ENCODE results near the gene NPTX2. TPM values are rescaled to one million over a fixed set of nuclear protein-coding genes. Genes with fewer than 3 reads are reported as not detected.

NPTX2 gene
- total RNA-seq, 1 experiment from 2014 or later = 10.9 TPM

GRCh38 chr7:98617960-98618418 is 904 bp downstream of the NPTX2 start:
- Mint-ChIP-seq H3K4me1 (peaks cover 18% of the 10 kb centered on the region), H3K27ac (no peak overlapping the region), H3K27me3 (ENCODE audit: low read depth) (peaks cover 72% of the 10 kb centered on the region), H3K36me3 (peaks cover 5% of the 10 kb centered on the region; the same call in 1 of the 2 replicates), H3K9me3 (no peaks in the 10 kb centered on the region), H3K4me3 (peak overlapping the region; percentile 80)
- DNase-seq (ENCODE audit: low spot score) (peak; percentile 47), ATAC-seq (no peak)
- CTCF ChIA-PET = interaction anchor here (0.9 to 3.5 kb wide), 12 partner anchors 11 to 218 kb away, joined by 3 to 13 read pairs (median 4); no protein-coding TSS in a partner anchor
- POLR2A ChIA-PET = interaction anchor here (0.7 to 1.7 kb wide), 3 partner anchors 11 to 78 kb away, joined by 3 to 8 read pairs (median 4); no protein-coding TSS in a partner anchor
- TF ChIP-seq, protein P1, sequence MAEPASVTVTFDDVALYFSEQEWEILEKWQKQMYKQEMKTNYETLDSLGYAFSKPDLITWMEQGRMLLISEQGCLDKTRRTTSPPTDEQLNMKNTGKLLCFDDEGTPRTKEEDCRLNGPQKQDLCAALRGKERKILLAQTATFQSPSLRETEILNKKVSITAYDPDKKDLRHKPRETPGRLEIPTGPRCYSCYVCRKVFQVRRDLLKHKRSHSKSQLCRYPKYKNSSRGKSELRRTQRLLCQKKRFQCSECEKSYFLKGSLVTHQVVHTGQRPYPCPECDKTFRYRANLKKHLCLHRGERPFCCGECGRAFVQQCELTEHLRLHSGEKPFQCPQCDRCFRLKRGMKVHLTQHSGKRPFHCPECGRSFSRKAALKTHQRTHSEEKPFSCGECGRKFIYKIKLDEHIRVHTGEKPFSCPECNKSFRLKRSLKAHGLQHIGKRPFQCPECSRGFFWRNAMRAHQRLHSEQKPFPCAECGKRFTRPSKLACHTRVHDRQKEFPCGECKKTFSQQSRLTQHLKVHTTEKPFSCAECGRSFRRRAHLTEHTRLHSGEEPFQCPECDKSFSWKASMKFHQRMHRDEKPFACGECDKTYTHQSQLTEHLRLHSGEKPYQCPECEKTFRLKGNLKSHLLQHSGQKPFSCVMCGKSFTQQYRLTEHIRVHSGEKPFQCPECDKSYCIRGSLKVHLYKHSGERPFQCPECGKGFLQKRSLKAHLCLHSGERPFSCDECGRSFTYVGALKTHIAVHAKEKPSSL (CRISPR knock-in tag; conservative IDR thresholded peaks at IDR 0.05) = no peak
- TF ChIP-seq ZNF416 (CRISPR knock-in tag; IDR thresholded peaks at IDR 0.05) (no peak), MYBL2 (CRISPR knock-in tag; IDR thresholded peaks at IDR 0.05) (0 out of 2 replicates have a peak, but pooled peaks have one; percentile 32)

DNA sequence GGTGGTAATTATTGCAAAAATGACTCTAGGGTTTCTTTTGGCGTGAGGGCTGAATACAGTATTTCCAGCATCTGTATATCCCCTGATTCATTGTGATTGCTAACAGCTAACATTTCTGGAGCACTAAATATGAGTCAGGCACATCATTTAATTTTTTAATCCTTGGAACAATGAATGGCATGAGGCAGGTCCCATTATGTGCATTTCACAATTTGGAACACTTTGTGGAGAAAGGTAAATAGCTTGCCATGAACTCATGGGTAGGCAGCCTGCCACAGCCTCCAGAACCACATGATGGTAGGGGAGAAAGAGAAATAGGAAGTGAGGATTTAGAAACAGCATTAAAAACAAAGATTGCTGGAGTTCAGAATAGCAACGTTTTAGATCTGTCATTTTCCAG is 1.7 kb downstream of the NPTX2 start:
- H3K36me3 Mint-ChIP-seq = peaks cover 5% of the 10 kb centered on the region; the same call in 1 of the 2 replicates
- TF ChIP-seq RORB (CRISPR knock-in tag; IDR thresholded peaks at IDR 0.05) (no peak), SMAD4 (CRISPR knock-in tag; IDR thresholded peaks at IDR 0.05) (no peak), ERG (CRISPR knock-in tag; IDR thresholded peaks at IDR 0.05) (no peak), AFF4 (CRISPR knock-in tag; IDR thresholded peaks at IDR 0.05; ENCODE audit: borderline replicate concordance) (no peak), ZNF671 (CRISPR knock-in tag; IDR thresholded peaks at IDR 0.05) (no peak), ZNF121 (CRISPR knock-in tag; IDR thresholded peaks at IDR 0.05) (no peak), JAZF1 (CRISPR knock-in tag; IDR thresholded peaks at IDR 0.05) (no peak), MYBL2 (CRISPR knock-in tag; IDR thresholded peaks at IDR 0.05) (no peak), FOXP1 (CRISPR knock-in tag; IDR thresholded peaks at IDR 0.05; ENCODE audit: borderline replicate concordance) (no peak)
- TF ChIP-seq, protein P2, sequence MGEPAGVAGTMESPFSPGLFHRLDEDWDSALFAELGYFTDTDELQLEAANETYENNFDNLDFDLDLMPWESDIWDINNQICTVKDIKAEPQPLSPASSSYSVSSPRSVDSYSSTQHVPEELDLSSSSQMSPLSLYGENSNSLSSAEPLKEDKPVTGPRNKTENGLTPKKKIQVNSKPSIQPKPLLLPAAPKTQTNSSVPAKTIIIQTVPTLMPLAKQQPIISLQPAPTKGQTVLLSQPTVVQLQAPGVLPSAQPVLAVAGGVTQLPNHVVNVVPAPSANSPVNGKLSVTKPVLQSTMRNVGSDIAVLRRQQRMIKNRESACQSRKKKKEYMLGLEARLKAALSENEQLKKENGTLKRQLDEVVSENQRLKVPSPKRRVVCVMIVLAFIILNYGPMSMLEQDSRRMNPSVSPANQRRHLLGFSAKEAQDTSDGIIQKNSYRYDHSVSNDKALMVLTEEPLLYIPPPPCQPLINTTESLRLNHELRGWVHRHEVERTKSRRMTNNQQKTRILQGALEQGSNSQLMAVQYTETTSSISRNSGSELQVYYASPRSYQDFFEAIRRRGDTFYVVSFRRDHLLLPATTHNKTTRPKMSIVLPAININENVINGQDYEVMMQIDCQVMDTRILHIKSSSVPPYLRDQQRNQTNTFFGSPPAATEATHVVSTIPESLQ (CRISPR knock-in tag; IDR thresholded peaks at IDR 0.05) = no peak
- TF ChIP-seq, protein P3, sequence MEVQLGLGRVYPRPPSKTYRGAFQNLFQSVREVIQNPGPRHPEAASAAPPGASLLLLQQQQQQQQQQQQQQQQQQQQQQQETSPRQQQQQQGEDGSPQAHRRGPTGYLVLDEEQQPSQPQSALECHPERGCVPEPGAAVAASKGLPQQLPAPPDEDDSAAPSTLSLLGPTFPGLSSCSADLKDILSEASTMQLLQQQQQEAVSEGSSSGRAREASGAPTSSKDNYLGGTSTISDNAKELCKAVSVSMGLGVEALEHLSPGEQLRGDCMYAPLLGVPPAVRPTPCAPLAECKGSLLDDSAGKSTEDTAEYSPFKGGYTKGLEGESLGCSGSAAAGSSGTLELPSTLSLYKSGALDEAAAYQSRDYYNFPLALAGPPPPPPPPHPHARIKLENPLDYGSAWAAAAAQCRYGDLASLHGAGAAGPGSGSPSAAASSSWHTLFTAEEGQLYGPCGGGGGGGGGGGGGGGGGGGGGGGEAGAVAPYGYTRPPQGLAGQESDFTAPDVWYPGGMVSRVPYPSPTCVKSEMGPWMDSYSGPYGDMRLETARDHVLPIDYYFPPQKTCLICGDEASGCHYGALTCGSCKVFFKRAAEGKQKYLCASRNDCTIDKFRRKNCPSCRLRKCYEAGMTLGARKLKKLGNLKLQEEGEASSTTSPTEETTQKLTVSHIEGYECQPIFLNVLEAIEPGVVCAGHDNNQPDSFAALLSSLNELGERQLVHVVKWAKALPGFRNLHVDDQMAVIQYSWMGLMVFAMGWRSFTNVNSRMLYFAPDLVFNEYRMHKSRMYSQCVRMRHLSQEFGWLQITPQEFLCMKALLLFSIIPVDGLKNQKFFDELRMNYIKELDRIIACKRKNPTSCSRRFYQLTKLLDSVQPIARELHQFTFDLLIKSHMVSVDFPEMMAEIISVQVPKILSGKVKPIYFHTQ (CRISPR knock-in tag; IDR thresholded peaks at IDR 0.05) = no peak
- TF ChIP-seq, protein P4, sequence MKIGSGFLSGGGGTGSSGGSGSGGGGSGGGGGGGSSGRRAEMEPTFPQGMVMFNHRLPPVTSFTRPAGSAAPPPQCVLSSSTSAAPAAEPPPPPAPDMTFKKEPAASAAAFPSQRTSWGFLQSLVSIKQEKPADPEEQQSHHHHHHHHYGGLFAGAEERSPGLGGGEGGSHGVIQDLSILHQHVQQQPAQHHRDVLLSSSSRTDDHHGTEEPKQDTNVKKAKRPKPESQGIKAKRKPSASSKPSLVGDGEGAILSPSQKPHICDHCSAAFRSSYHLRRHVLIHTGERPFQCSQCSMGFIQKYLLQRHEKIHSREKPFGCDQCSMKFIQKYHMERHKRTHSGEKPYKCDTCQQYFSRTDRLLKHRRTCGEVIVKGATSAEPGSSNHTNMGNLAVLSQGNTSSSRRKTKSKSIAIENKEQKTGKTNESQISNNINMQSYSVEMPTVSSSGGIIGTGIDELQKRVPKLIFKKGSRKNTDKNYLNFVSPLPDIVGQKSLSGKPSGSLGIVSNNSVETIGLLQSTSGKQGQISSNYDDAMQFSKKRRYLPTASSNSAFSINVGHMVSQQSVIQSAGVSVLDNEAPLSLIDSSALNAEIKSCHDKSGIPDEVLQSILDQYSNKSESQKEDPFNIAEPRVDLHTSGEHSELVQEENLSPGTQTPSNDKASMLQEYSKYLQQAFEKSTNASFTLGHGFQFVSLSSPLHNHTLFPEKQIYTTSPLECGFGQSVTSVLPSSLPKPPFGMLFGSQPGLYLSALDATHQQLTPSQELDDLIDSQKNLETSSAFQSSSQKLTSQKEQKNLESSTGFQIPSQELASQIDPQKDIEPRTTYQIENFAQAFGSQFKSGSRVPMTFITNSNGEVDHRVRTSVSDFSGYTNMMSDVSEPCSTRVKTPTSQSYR (CRISPR knock-in tag; IDR thresholded peaks at IDR 0.05) = no peak
- no peaks in the 10 kb centered on the region for H3K9me3 Mint-ChIP-seq
- ATAC-seq (no peak), DNase-seq (ENCODE audit: low spot score) (no peak)
- H3K27ac Mint-ChIP-seq = no peak overlapping the region
- CTCF ChIA-PET = interaction anchor here (0.9 to 3.5 kb wide), 9 partner anchors 10 to 218 kb away, joined by 3 to 16 read pairs (median 3); no protein-coding TSS in a partner anchor
- peak overlapping the region; percentile 80 for H3K4me3 Mint-ChIP-seq
- peaks cover 18% of the 10 kb centered on the region for H3K4me1 Mint-ChIP-seq
- peaks cover 70% of the 10 kb centered on the region for H3K27me3 Mint-ChIP-seq (ENCODE audit: low read depth)
- POLR2A ChIA-PET = interaction anchor here (0.9 kb wide), 1 partner anchor 11 kb away, joined by 3 read pairs; no protein-coding TSS in a partner anchor

Data from WTC11 (cell line).